Measurements from ENCODE around the gene ZNF853.

- no peak for TF ChIP-seq EZH2 (IDR thresholded peaks at IDR 0.05; ENCODE audit: low read length, unreplicated experiment)
- no peak for TF ChIP-seq CTCF (conservative IDR thresholded peaks at IDR 0.05; ENCODE audit: low read depth, low read length)
- TF ChIP-seq EZH2phosphoT487 (IDR thresholded peaks at IDR 0.05; ENCODE audit: borderline replicate concordance, low read length): no peak
These were observed 39.6 kb downstream of the ZNF853 start for GRCh38 chr7:6654842-6655610.
